SK-N-MC (cell line): ENCODE data around the gene SLC39A11.

Experiments
- DNase-seq: peaks from one replicate; pipeline ENCODE4 v3.0.0-alpha.2; 2011; ENCODE audit warnings: low read depth, low spot score
- H3K27ac ChIP-seq: fragments of 200-600 bp; sonication (generic); 2 replicates; pipeline ENCODE4 v1.5.1; 2016; ENCODE audit warnings: mixed run types
- H3K36me3 ChIP-seq: fragments of 200-600 bp; sonication (generic); 2 replicates; pipeline ENCODE4 v1.6.1; 2017; ENCODE audit warnings: antibody characterized with exemption, low read length, mixed read lengths; ENCODE audit not compliant: insufficient read depth
- H3K4me3 ChIP-seq: fragments of 200-600 bp; sonication (generic); 2 replicates; pipeline ENCODE4 v1.5.1; 2016
- H3K9ac ChIP-seq: fragments of 200-600 bp; sonication (generic); 2 replicates; pipeline ENCODE4 v1.8.0; 2017; ENCODE audit warnings: mixed run types, mixed read lengths; ENCODE audit not compliant: insufficient read length
- H3K9me3 ChIP-seq: fragments of 200-600 bp; sonication (generic); 2 replicates; pipeline ENCODE4 v1.6.1; 2017; ENCODE audit warnings: low read depth, mild to moderate bottlenecking, antibody characterized with exemption, low read length, moderate library complexity, mixed read lengths
- EZH2 ChIP-seq: fragments of 200-600 bp; sonication (generic); IDR thresholded peaks from one replicate; pipeline ENCODE4 v1.6.1; 2017; ENCODE audit warnings: antibody characterized with exemption
- FOXP2 ChIP-seq: optimal IDR thresholded peaks from 2 replicates; pipeline ENCODE3; 2011; ENCODE audit warnings: mild to moderate bottlenecking, moderate library complexity; ENCODE audit not compliant: insufficient read depth; ENCODE audit errors: extremely low read length, control extremely low read depth
- POLR2AphosphoS5 ChIP-seq: IDR thresholded peaks from 2 replicates; pipeline ENCODE4 v1.6.1; 2012; ENCODE audit warnings: mild to moderate bottlenecking, low read depth, low read length, borderline replicate concordance

Gene SLC39A11

GRCh38 chr17:72707881-72708280 is 384.6 kb downstream of the SLC39A11 start:
- Histone ChIP-seq H3K4me3 (no peak overlapping the region), H3K9ac (no peak overlapping the region), H3K9me3 (no peaks in the 10 kb centered on the region), H3K36me3 (no peaks in the 10 kb centered on the region), H3K27ac (no peak overlapping the region)
- TF ChIP-seq POLR2AphosphoS5 = no peak
- no peak for TF ChIP-seq FOXP2
- no peak for TF ChIP-seq EZH2
- DNase-seq = no peak

GRCh38 chr17:72706396-72706981 is 386.0 kb downstream of the SLC39A11 start:
- no peak overlapping the region for H3K9ac ChIP-seq
- no peak overlapping the region for H3K27ac ChIP-seq
- no peaks in the 10 kb centered on the region for H3K9me3 ChIP-seq
- TF ChIP-seq FOXP2 (no peak), EZH2 (no peak), POLR2AphosphoS5 (no peak)
- H3K36me3 ChIP-seq = no peaks in the 10 kb centered on the region
- no peak overlapping the region for H3K4me3 ChIP-seq
- no peak for DNase-seq

- Histone ChIP-seq H3K4me3 (no peak overlapping the region), H3K9me3 (no peaks in the 10 kb centered on the region), H3K36me3 (no peaks in the 10 kb centered on the region), H3K27ac (no peak overlapping the region), H3K9ac (no peak overlapping the region)
- DNase-seq = no peak
- TF ChIP-seq EZH2 = no peak
- no peak for TF ChIP-seq POLR2AphosphoS5
- TF ChIP-seq FOXP2 = no peak
Measured at GRCh38 chr17:72705905-72706395, 386.5 kb downstream of the SLC39A11 start.

GRCh38 chr17:72702998-72703397 is 389.5 kb downstream of the SLC39A11 start:
- TF ChIP-seq FOXP2 = no peak
- TF ChIP-seq POLR2AphosphoS5 = no peak
- no peak for TF ChIP-seq EZH2
- Histone ChIP-seq H3K27ac (no peak overlapping the region), H3K36me3 (no peaks in the 10 kb centered on the region), H3K4me3 (no peak overlapping the region), H3K9me3 (no peaks in the 10 kb centered on the region), H3K9ac (no peak overlapping the region)
- DNase-seq = no peak

- H3K36me3 ChIP-seq = no peaks in the 10 kb centered on the region
- no peak overlapping the region for H3K9ac ChIP-seq
- no peak overlapping the region for H3K27ac ChIP-seq
- no peak overlapping the region for H3K4me3 ChIP-seq
- no peak for TF ChIP-seq FOXP2
- no peak for TF ChIP-seq POLR2AphosphoS5
- no peak for TF ChIP-seq EZH2
- H3K9me3 ChIP-seq = no peaks in the 10 kb centered on the region
- DNase-seq = no peak
Measured at GRCh38 chr17:72702136-72702735, 390.3 kb downstream of the SLC39A11 start.

GRCh38 chr17:72700226-72700625 is 392.3 kb downstream of the SLC39A11 start:
- DNase-seq = no peak
- H3K9me3 ChIP-seq = no peaks in the 10 kb centered on the region

GRCh38 chr17:72699545-72699944 is 392.9 kb downstream of the SLC39A11 start:
- Histone ChIP-seq H3K27ac (no peak overlapping the region), H3K9ac (no peak overlapping the region), H3K9me3 (no peaks in the 10 kb centered on the region), H3K36me3 (no peaks in the 10 kb centered on the region), H3K4me3 (no peak overlapping the region)
- no peak for TF ChIP-seq EZH2
- no peak for TF ChIP-seq POLR2AphosphoS5
- TF ChIP-seq FOXP2 = no peak
- DNase-seq = no peak

More at GRCh38 chr17:72700226-72700625, 392.3 kb downstream of the SLC39A11 start:
- Histone ChIP-seq H3K27ac (no peak overlapping the region), H3K36me3 (no peaks in the 10 kb centered on the region), H3K9ac (no peak overlapping the region), H3K4me3 (no peak overlapping the region)
- TF ChIP-seq FOXP2 (no peak), EZH2 (no peak), POLR2AphosphoS5 (no peak)

GRCh38 chr17:72697602-72698146 is 394.8 kb downstream of the SLC39A11 start:
- no peak for TF ChIP-seq FOXP2
- no peak for TF ChIP-seq EZH2
- no peak for TF ChIP-seq POLR2AphosphoS5
- H3K27ac ChIP-seq = no peak overlapping the region
- no peak for DNase-seq
- no peak overlapping the region for H3K9ac ChIP-seq
- H3K4me3 ChIP-seq = no peak overlapping the region
- no peaks in the 10 kb centered on the region for H3K9me3 ChIP-seq
- H3K36me3 ChIP-seq = no peaks in the 10 kb centered on the region
